ENCODE data around the gene DPP6. TPM values are rescaled to one million over a fixed set of nuclear protein-coding genes. Genes with fewer than 3 reads are reported as not detected.

The DPP6 gene
- total and polyA plus RNA-seq, 2 of the 8 experiments (the other 6 are each of a cell fraction or from before 2014, with no cell fraction given) = 4.7 to 6.8 TPM

- no peak overlapping the region for H4K5ac ChIP-seq (ENCODE audit: insufficient read length, low read depth, low read length)
- H3K27ac ChIP-seq (ENCODE audit: low read depth, low read length) = no peak overlapping the region
- no peaks in the 10 kb centered on the region for H3K36me3 ChIP-seq (ENCODE audit: control insufficient read depth in 2 of 4, insufficient read depth in 4 of 4, low read length in 3 of 4)
- no peak overlapping the region for H2AK5ac ChIP-seq (ENCODE audit: low read depth, low read length)
- H3K4me3 ChIP-seq (ENCODE audit: extremely low read depth in 1 of 4, insufficient read depth in 2 of 4, low read depth in 3 of 4, low read length in 4 of 4) = no peak overlapping the region
- TF ChIP-seq FOSL1 (IDR thresholded peaks at IDR 0.05; ENCODE audit: insufficient read depth, low read depth, low read length) (no peak), SIX5 (IDR thresholded peaks at IDR 0.05; ENCODE audit: low read depth, low read length) (no peak)
- no peaks in the 10 kb centered on the region for H3K27me3 ChIP-seq (replicated peaks in 1 of 4; ENCODE audit: control insufficient read depth in 3 of 4, extremely low read depth in 1 of 4, insufficient read depth in 3 of 4, low read length in 3 of 4)
- no peaks in the 10 kb centered on the region for H3K79me1 ChIP-seq (ENCODE audit: low read depth, low read length)
- 92% methylated on average over 4 of the region's 4 CpGs; no CpG with 5 or more reads in 1 of the 2 experiments for WGBS, 2 experiments (ENCODE audit: extremely low coverage in 1 of 2, insufficient coverage in 1 of 2, insufficient read length in 1 of 2, insufficient replicate concordance in 2 of 2, low coverage in 1 of 2, low lambda C conversion rate in 2 of 2, missing lambda C conversion rate in 1 of 2)
- DNase-seq (ENCODE audit: low read depth in 1 of 2, low spot score in 2 of 2) (no peak), FAIRE-seq (no peak)
- H2AFZ ChIP-seq (ENCODE audit: low read length) = no peak overlapping the region
- peaks cover 0 to 2% of the 10 kb centered on the region in 2 experiments for H4K20me1 ChIP-seq (replicated peaks in 1 of 2; ENCODE audit: control insufficient read depth in 1 of 2, insufficient read depth in 2 of 2, low read length in 2 of 2)
- H2BK20ac ChIP-seq (ENCODE audit: low read length) = no peak overlapping the region
- H2BK15ac ChIP-seq (ENCODE audit: low read length) = no peak overlapping the region
- H3K4me2 ChIP-seq (ENCODE audit: insufficient read depth in 1 of 2, low read depth in 2 of 2, low read length in 2 of 2) = no peak overlapping the region
- ChIA-PET CTCF (ENCODE audit: partially characterized antibody) (interaction anchor here (1.0 to 1.5 kb wide), 3 partner anchors 14 to 29 kb away, joined by 3 to 5 read pairs (median 3); no protein-coding TSS in a partner anchor), POLR2A (ENCODE audit: partially characterized antibody) (no interaction called here)
- H3K23ac ChIP-seq (ENCODE audit: insufficient read length) = no peak overlapping the region
- H3K56ac ChIP-seq (replicated peaks; ENCODE audit: insufficient read length, low read depth, low read length) = no peak overlapping the region
- H4K8ac ChIP-seq (ENCODE audit: extremely low read depth, insufficient read depth, low read length) = no peak overlapping the region
- no peaks in the 10 kb centered on the region for H3K4me1 ChIP-seq (replicated peaks in 1 of 4; ENCODE audit: control insufficient read depth in 3 of 4, insufficient read depth in 4 of 4, low read length in 3 of 4)
- H3K79me2 ChIP-seq (ENCODE audit: control insufficient read depth in 1 of 2, insufficient read depth in 2 of 2, low read length in 2 of 2) = no peaks in the 10 kb centered on the region
- H3K14ac ChIP-seq (ENCODE audit: insufficient read length) = no peak overlapping the region
- no peak overlapping the region for H2BK120ac ChIP-seq (replicated peaks; ENCODE audit: low read depth, low read length)
- no peak overlapping the region for H2BK5ac ChIP-seq (ENCODE audit: low read depth, low read length)
- peaks cover 0 to 4% of the 10 kb centered on the region in 2 experiments; a peak in 1 of 4 replicates for H3K9me3 ChIP-seq (ENCODE audit: insufficient read depth in 2 of 2, low read depth in 1 of 2, low read length in 1 of 2)
- no peaks in the 10 kb centered on the region for H3K23me2 ChIP-seq (ENCODE audit: low read depth, low read length)
- H3K4ac ChIP-seq (replicated peaks; ENCODE audit: insufficient read length, low read depth, low read length) = no peak overlapping the region
- H2BK12ac ChIP-seq (ENCODE audit: low read depth, low read length) = no peak overlapping the region
- no peak overlapping the region for H3K9ac ChIP-seq (replicated peaks in 1 of 4; ENCODE audit: extremely low read depth in 1 of 4, low read depth in 3 of 4, low read length in 3 of 4)
- H4K91ac ChIP-seq (replicated peaks; ENCODE audit: insufficient read length, low read length) = no peak overlapping the region
- H3K18ac ChIP-seq (ENCODE audit: extremely low read depth, low read length) = no peak overlapping the region
Measured at GRCh38 chr7:154672659-154673415, 620.6 kb downstream of the DPP6 start.
